ENCODE results near the gene PRDX5. TPM values are rescaled to one million over a fixed set of nuclear protein-coding genes. Genes with fewer than 3 reads are reported as not detected.

The PRDX5 gene
- total RNA-seq, 1 experiment from 2014 or later: 267 TPM

GRCh38 chr11:64313491-64314145, 4.3 kb upstream of the PRDX5 start (continued):
- TF ChIP-seq CTCF (IDR thresholded peaks at IDR 0.05 in 2 of 3, conservative IDR thresholded peaks at IDR 0.05 in 1 of 3; ENCODE audit: borderline replicate concordance in 1 of 3, insufficient read depth in 1 of 3, low read depth in 2 of 3, low read length in 2 of 3): no peak
- no peak for TF ChIP-seq SP1 (IDR thresholded peaks at IDR 0.05; ENCODE audit: low read depth)
- no peak for TF ChIP-seq SRF (IDR thresholded peaks at IDR 0.05; ENCODE audit: low read depth)
- TF ChIP-seq ZNF274 (IDR thresholded peaks at IDR 0.05; ENCODE audit: low read depth, low read length): no peak

- DNase-seq (ENCODE audit: low read depth, low spot score) (no peak), ATAC-seq (no peak)
- Histone ChIP-seq H3K9me3 (ENCODE audit: control insufficient read depth in 1 of 2, insufficient read depth in 1 of 2, low read depth in 1 of 2, low read length in 2 of 2) (no peaks in the 10 kb centered on the region), H3K9ac (ENCODE audit: low read length) (no peak overlapping the region), H3K9me2 (ENCODE audit: insufficient read depth) (no peaks in the 10 kb centered on the region), H3K4me2 (ENCODE audit: low read length) (no peak overlapping the region), H2AFZ (ENCODE audit: low read depth, low read length, poor library complexity, severe bottlenecking) (no peak overlapping the region), H3K27me3 (ENCODE audit: insufficient read depth, low read length) (no peaks in the 10 kb centered on the region), H3K36me3 (ENCODE audit: control insufficient read depth in 1 of 2, insufficient read depth in 2 of 2, low read length in 2 of 2) (peaks cover 0 to 23% of the 10 kb centered on the region in 2 experiments; a peak in 2 of 4 replicates), H3K4me1 (ENCODE audit: control insufficient read depth in 1 of 2, insufficient read depth in 2 of 2, low read length in 2 of 2) (peaks cover 7 to 31% of the 10 kb centered on the region in 2 experiments; a peak in 3 of 4 replicates), H3K79me2 (ENCODE audit: insufficient read depth, low read length) (peaks cover 44% of the 10 kb centered on the region), H3K27ac (ENCODE audit: low read depth, low read length) (peak overlapping the region; percentile 18; the same call in 1 of the 2 replicates), H4K20me1 (ENCODE audit: insufficient read depth) (no peaks in the 10 kb centered on the region), H3K4me3 (replicated peaks in 1 of 2; ENCODE audit: low read depth in 1 of 2, low read length in 2 of 2) (no peak overlapping the region)
- POLR2A ChIA-PET: interaction anchor here (1.0 to 2.0 kb wide), 2 partner anchors 10 to 17 kb away, joined by 5 to 6 read pairs; no protein-coding TSS in a partner anchor
- TF ChIP-seq CTCF (IDR thresholded peaks at IDR 0.05 in 2 of 3, conservative IDR thresholded peaks at IDR 0.05 in 1 of 3; ENCODE audit: borderline replicate concordance in 1 of 3, insufficient read depth in 1 of 3, low read depth in 2 of 3, low read length in 2 of 3) (peak in 2 of 3 experiments; percentile 44 to 47; a peak in 3 of 6 replicates), SRF (IDR thresholded peaks at IDR 0.05; ENCODE audit: low read depth) (no peak)
- CTCF ChIA-PET: interaction anchor here (1.3 to 2.4 kb wide), 3 partner anchors 10 to 42 kb away, joined by 4 to 8 read pairs (median 5); no protein-coding TSS in a partner anchor
- RAD21 ChIA-PET (ENCODE audit: low non-redundant PET in 1 of 2, low total read pairs in 2 of 2, uncharacterized antibody in 2 of 2, unreplicated experiment in 2 of 2): no interaction called here
- intact Hi-C loops (cut with micrococcal nuclease): no loop called here
- no TSS peak for BruUV-seq (replicated peaks)
These were observed 3.6 kb upstream of the PRDX5 start for GRCh38 chr11:64314146-64314804.

All from HCT116 (cell line).